Esophagus squamous epithelium (tissue), 5 donors: ENCODE results near the gene WDR45. TPM values are rescaled to one million over a fixed set of nuclear protein-coding genes. Genes with fewer than 3 reads are reported as not detected.

Experiments
- DNase-seq: peaks from one replicate; lab custom pipeline; 2025; lab: John Stamatoyannopoulos, UW
- H3K27ac ChIP-seq, 4 donors: fragments of 200-600 bp; sonication (generic); one replicate each; pipeline ENCODE4 v1.5.1; 2016 to 2019; ENCODE audit warnings: mild to moderate bottlenecking in 1 of 4
- H3K27me3 ChIP-seq, 4 donors: fragments of 200-600 bp; sonication (generic); 1 replicate in 3 of 4; 2 replicates in 1 of 4; pipeline versions ENCODE4 v1.5.1 to v1.6.0; 2017 to 2021; ENCODE audit warnings: antibody characterized with exemption in 1 of 4
- H3K36me3 ChIP-seq, 3 donors: fragments of 200-600 bp; sonication (generic); one replicate each; pipeline ENCODE4 v1.5.1; 2016 to 2019
- H3K4me1 ChIP-seq, 3 donors: fragments of 200-600 bp; sonication (generic); one replicate each; pipeline ENCODE4 v1.5.1; 2017 to 2019
- H3K4me3 ChIP-seq, 4 donors: fragments of 200-600 bp; sonication (generic); 1 replicate in 3 of 4; 2 replicates in 1 of 4; pipeline ENCODE4 v1.5.1; 2016 to 2019; ENCODE audit warnings: mild to moderate bottlenecking in 2 of 4, moderate library complexity in 1 of 4
- H3K9me3 ChIP-seq, 3 donors: fragments of 200-600 bp; sonication (generic); one replicate each; pipeline ENCODE4 v1.5.1; 2016 to 2019
- CTCF ChIP-seq, 6 experiments: fragments of 450-650 bp in 4 of 6; fragments of 200-600 bp in 2 of 6; sonication (generic) in 2 of 6; IDR thresholded peaks; one replicate each; pipeline ENCODE4 v1.5.1; 2016 to 2019; ENCODE audit warnings: antibody characterized with exemption in 6 of 6, mild to moderate bottlenecking in 4 of 6, moderate library complexity in 4 of 6
- POLR2A ChIP-seq, 4 donors: fragments of 450-650 bp; IDR thresholded peaks; one replicate each; pipeline ENCODE4 v1.6.1; 2017; ENCODE audit warnings: antibody characterized with exemption in 4 of 4, mild to moderate bottlenecking in 4 of 4, moderate library complexity in 3 of 4
- WGBS, 2 donors: methylation state at CpG; one replicate each; pipeline ENCODE4 v1.1.5; 2018; 5-methylcytosine and 5-hydroxymethylcytosine counted together
- intact Hi-C: fragments of 100-400 bp; cut with DNase I; formaldehyde crosslinking; loops from one replicate; pipeline ENCODE4 v1.15.0; 2022
- total RNA-seq, 4 donors: library from RNA; depleted of rRNA; stranded (reverse); fragments of >200 nt; gene quantifications; one replicate each; pipeline ENCODE4 v1.1.0, GENCODE V29; 2016
- donor health status: DM: yes; HTN: yes; CAD: no.

The WDR45 gene
- total RNA-seq, 4 donors from 2014 or later, result 30.1 to 78.0 (median 37.0) TPM

GRCh38 chrX:49117581-49117980 is 37.9 kb upstream of the WDR45 start:
- Histone ChIP-seq H3K4me3 (no peak overlapping the region), H3K4me1 (peaks cover 2 to 8% (median 3%) of the 10 kb centered on the region in 3 donors), H3K27ac (no peak overlapping the region), H3K27me3 (no peaks in the 10 kb centered on the region), H3K36me3 (peaks cover 0 to 86% (median 6%) of the 10 kb centered on the region in 3 donors), H3K9me3 (no peaks in the 10 kb centered on the region)
- WGBS, 2 donors, result 43 to 89% methylated on average over 3 of the region's 6 CpGs
- intact Hi-C loops, result no loop called here
- no peak for TF ChIP-seq CTCF (IDR thresholded peaks at IDR 0.05)
- no peak for TF ChIP-seq POLR2A (IDR thresholded peaks at IDR 0.05)
- no peak for DNase-seq

GRCh38 chrX:49116716-49117115 is 37.0 kb upstream of the WDR45 start:
- WGBS, 2 donors, result 76 to 100% methylated on average over 2 to 3 of the region's 5 CpGs
- TF ChIP-seq POLR2A (IDR thresholded peaks at IDR 0.05) (no peak), CTCF (IDR thresholded peaks at IDR 0.05) (no peak)
- Histone ChIP-seq H3K27me3 (no peaks in the 10 kb centered on the region), H3K27ac (no peak overlapping the region), H3K4me3 (no peak overlapping the region), H3K9me3 (no peaks in the 10 kb centered on the region), H3K4me1 (no peaks in the 10 kb centered on the region), H3K36me3 (peaks cover 0 to 95% (median 6%) of the 10 kb centered on the region in 3 donors)
- DNase-seq, result no peak
- intact Hi-C loops, result no loop called here

GRCh38 chrX:49116076-49116475 is 36.4 kb upstream of the WDR45 start:
- no peak overlapping the region for H3K27ac ChIP-seq
- TF ChIP-seq CTCF (IDR thresholded peaks at IDR 0.05) (no peak), POLR2A (IDR thresholded peaks at IDR 0.05) (no peak)

GRCh38 chrX:49111791-49112190 is 32.1 kb upstream of the WDR45 start:
- Histone ChIP-seq H3K4me3 (no peak overlapping the region), H3K27ac (no peak overlapping the region), H3K4me1 (no peaks in the 10 kb centered on the region), H3K36me3 (peaks cover 0 to 65% (median 0%) of the 10 kb centered on the region in 3 donors), H3K9me3 (no peaks in the 10 kb centered on the region), H3K27me3 (no peaks in the 10 kb centered on the region)
- no CpG with 5 or more reads among the region's 3 CpGs for WGBS, 2 donors
- DNase-seq, result no peak
- TF ChIP-seq POLR2A (IDR thresholded peaks at IDR 0.05), result no peak
- no peak for TF ChIP-seq CTCF (IDR thresholded peaks at IDR 0.05)
- intact Hi-C loops, result no loop called here

More at GRCh38 chrX:49116076-49116475, 36.4 kb upstream of the WDR45 start:
- intact Hi-C loops, result no loop called here
- Histone ChIP-seq H3K4me3 (no peak overlapping the region), H3K4me1 (no peaks in the 10 kb centered on the region), H3K27me3 (no peaks in the 10 kb centered on the region), H3K9me3 (no peaks in the 10 kb centered on the region), H3K36me3 (peaks cover 0 to 95% (median 5%) of the 10 kb centered on the region in 3 donors)
- DNase-seq, result no peak
- 81 to 100% methylated on average over 3 to 8 of the region's 8 CpGs for WGBS, 2 donors

GRCh38 chrX:49110417-49110816 is 30.7 kb upstream of the WDR45 start:
- H3K36me3 ChIP-seq, result peaks cover 0 to 51% (median 0%) of the 10 kb centered on the region in 3 donors
- H3K9me3 ChIP-seq, result no peaks in the 10 kb centered on the region
- H3K27me3 ChIP-seq, result no peaks in the 10 kb centered on the region
- WGBS, 2 donors, result 77 to 87% methylated on average over 3 of the region's 3 CpGs
- no peak overlapping the region for H3K4me3 ChIP-seq
- no peaks in the 10 kb centered on the region for H3K4me1 ChIP-seq
- intact Hi-C loops, result no loop called here
- DNase-seq, result no peak
- H3K27ac ChIP-seq, result no peak overlapping the region
- TF ChIP-seq CTCF (IDR thresholded peaks at IDR 0.05) (no peak), POLR2A (IDR thresholded peaks at IDR 0.05) (no peak)
